ENCODE results near the gene RYR3.
"Not testable (repeated sequence)": the region's sequence is repeated elsewhere in the genome, so short reads cannot be mapped to it uniquely, and the experiment has no call there.

Gene RYR3

GRCh38 chr15:33515121-33515520 is 204.4 kb downstream of the RYR3 start:
- DNase-seq (ENCODE audit: low spot score), result no peak

DNA sequence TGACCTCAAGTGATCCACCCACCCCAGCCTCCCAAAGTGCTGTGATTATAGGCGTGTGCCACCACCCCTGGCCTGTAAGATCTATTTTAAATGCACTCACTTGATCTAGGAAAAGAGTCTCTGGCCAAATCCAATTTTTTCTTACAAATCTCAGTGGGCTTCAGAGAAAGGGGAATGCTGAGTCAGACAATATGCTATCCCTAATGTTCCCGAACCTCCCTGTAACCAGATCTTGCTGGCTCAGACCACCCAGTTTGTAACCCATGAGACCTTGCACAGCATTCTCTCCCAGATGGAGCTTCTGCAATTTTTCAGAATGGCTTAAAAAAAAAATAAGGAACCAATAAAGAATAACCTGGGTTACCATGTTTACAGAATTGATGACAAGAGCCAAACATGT is 205.8 kb downstream of the RYR3 start:
- DNase-seq (ENCODE audit: low spot score), result no peak

DNA sequence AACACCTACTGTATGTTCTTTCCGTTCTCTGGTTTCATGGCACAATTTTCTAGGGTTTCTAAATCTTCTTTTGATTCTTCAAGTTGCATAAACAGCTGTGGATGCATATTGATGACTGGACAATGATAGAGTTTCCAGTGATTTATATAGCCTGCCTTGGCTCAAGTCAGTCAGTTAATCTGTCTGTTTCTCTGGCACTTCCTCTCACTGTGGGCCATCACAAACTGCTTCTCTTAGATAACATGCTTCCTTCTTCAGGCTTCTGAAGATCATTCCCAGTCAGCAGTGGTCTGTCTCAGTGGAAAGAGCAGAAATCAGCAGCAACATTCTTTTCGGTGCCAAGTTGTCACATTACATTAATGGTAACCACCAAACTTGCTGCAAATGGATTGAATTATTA is 207.2 kb downstream of the RYR3 start:
- DNase-seq (ENCODE audit: low spot score), result no peak

DNA sequence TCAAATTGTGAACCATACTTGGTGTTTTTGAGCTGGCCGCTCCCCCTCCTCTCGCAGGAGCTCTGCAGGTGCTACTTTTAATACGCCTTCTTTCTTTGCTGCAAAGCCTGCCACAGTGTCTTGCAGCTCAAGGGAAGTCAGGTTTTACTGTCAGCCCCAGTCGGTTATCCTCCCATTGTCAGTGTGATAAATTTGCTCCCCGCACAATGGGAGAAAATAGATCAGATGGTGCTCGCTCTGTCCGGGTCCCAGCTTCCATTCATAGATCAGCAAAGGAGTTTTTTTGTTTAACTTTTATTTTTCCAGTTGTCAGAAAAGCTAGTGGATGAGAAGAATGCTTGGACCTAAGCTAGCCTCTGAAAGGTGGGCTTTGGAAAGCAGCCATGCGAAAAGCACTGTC is 207.7 kb downstream of the RYR3 start:
- no peak for DNase-seq (ENCODE audit: low spot score)

DNA sequence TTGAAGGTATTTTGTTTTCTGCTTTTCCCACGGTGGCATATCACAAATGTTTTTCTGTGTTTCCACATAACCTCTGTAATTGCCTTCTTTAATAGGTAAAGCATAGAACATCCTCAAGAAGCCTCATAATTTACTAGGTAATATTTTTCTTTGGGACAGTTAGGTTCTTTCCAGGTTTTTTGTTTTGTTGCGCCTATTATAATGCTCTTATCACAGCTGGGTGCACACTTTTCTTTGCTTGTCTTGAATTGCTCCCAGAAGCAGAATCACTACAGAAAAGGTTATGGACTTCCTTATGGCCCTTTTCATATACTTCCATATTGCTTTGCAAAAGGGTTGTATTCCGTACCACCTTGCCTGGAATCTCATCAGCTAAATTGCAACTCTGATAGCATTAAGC is 213.5 kb downstream of the RYR3 start:
- DNase-seq (ENCODE audit: low spot score), result no peak

- DNase-seq (ENCODE audit: low spot score), result no peak
Observed at GRCh38 chr15:33526532-33526931, 215.8 kb downstream of the RYR3 start.

- no peak for DNase-seq (ENCODE audit: low spot score)
Observed at GRCh38 chr15:33533197-33533596, 222.4 kb downstream of the RYR3 start.

GRCh38 chr15:33534642-33535041 is 223.9 kb downstream of the RYR3 start:
- no peak for DNase-seq (ENCODE audit: low spot score)

DNA sequence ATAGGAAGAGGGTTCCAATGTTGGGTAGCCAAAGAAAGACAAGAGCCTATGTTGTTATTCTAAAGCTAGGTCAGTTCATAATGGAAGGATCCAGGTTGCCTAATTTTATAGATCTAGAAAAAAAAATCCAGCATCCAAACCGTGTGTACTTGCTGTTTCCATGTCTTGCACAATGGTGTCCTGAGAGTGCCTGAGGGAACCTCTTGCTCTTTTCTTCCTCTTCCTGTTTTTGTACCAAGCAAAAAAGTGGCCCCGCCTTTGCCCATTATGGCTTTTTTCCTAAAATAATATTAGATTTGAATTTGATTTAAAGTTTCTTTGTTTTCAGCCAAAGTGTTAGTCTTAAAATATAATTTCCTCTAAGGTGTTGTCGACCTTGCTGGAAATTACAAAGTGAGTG is 224.4 kb downstream of the RYR3 start:
- no peak for DNase-seq (ENCODE audit: low spot score)

GRCh38 chr15:33539825-33540573 is 229.2 kb downstream of the RYR3 start:
- no peak for DNase-seq (ENCODE audit: low spot score)

DNA sequence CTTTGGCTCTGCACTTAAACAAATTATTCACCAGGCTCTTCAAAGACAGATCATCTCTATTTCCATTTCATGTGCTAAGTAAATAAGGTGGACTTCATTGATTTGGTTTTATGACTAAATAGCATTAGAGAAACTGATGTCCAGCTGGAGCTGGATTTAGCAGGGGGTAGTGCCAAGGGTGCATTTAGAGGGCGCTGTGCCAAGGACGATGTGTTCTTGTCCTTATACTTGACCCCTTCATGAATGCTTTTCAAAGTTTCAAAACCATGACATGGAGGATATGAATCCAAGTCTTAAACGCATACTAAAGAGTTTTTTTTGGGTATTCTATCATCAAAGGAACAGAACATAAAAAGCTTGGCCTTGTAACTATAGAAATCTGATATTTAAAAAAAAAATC is 233.2 kb downstream of the RYR3 start:
- no peak for DNase-seq (ENCODE audit: low spot score)

DNA sequence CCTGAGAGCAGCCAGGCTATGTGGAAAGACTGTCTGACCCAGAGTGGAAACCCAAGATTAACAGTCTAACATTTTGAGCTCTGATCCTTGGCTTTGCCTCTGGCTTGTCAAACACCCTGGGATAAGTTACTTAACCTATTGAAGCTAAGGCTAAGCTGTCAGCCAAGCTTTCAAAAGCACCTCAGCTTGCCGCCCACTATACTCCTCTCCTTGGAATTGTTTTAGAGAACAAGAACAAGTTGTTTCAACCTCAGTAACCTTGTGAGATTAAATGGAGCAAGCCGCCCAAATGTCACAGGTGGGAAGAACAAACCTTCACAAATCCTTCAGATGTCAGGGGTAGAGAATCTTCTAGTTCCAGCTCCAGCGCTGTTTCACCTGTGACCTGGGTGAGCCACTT is 235.1 kb downstream of the RYR3 start:
- DNase-seq (ENCODE audit: low spot score), result no peak

DNA sequence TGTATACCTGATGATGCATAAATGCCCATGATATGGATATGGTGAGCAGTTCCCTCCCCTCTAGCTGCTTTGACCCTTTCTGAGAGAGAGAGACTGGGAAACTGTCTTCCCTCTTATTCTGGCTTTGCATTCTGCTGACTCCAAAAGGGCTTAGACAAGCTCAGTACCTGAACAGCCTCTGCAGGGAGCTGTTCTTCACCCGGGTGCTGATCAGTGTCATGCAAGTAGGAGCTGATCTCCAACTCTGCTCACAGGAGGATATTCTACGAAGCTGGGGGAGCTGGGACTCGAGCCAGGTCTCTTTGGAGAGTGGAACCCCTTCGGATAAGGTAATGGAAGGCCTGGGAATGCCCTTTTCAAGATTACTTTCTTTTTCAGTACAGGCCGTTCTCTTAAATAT is 237.1 kb downstream of the RYR3 start:
- no peak for DNase-seq (ENCODE audit: low spot score)

- no peak for DNase-seq (ENCODE audit: low spot score)
Observed at GRCh38 chr15:33551860-33552259, 241.1 kb downstream of the RYR3 start.

DNA sequence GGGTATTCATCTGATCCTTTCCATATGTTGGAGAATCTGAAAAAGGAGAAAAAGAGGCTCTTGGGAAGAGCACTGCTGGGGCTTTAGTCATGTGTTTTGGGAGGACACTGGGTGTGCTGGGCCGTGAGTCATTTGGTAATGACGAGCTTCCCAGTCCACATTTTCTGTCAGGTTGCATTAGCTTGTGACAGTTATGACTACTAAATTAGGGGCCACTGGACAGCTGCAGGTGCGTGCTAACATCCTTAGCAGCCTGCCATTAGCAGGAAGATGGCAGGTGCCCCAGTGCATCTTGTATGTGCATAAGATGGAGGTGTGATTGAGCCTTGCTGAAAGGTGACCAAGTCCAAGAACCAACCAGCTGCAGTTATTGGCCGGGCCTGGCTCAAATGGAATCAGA is 242.4 kb downstream of the RYR3 start:
- no peak for DNase-seq (ENCODE audit: low spot score)

- no peak for DNase-seq (ENCODE audit: low spot score)
Observed at GRCh38 chr15:33559207-33559890, 248.6 kb downstream of the RYR3 start.

- DNase-seq (ENCODE audit: low spot score), result no peak
Observed at GRCh38 chr15:33561407-33561806, 250.6 kb downstream of the RYR3 start.

GRCh38 chr15:33561967-33562366 is 251.2 kb downstream of the RYR3 start:
- no peak for DNase-seq (ENCODE audit: low spot score)

GRCh38 chr15:33565094-33565493 is 254.3 kb downstream of the RYR3 start:
- no peak for DNase-seq (ENCODE audit: low spot score)

- no peak for DNase-seq (ENCODE audit: low spot score)
Observed at GRCh38 chr15:33567652-33568051, 256.9 kb downstream of the RYR3 start.

DNA sequence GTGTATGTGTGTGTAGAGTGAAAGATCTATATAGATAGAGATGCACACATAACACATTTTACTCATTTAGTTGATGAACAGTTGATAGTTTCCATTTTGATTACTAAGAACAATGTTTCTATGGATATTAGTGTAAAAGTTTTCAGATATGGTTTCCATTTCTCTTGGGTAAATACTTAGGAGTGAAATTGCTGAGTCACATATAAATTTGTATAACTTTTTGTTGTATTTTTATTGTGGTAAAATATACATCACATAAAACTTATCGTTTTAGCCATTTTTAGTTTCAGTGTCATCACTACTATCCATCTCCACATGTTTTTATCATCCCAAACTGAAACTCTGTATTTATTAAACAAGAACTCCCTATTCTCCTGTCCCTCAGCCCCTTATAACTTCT is 258.3 kb downstream of the RYR3 start:
- no peak for DNase-seq (ENCODE audit: low spot score)

DNA sequence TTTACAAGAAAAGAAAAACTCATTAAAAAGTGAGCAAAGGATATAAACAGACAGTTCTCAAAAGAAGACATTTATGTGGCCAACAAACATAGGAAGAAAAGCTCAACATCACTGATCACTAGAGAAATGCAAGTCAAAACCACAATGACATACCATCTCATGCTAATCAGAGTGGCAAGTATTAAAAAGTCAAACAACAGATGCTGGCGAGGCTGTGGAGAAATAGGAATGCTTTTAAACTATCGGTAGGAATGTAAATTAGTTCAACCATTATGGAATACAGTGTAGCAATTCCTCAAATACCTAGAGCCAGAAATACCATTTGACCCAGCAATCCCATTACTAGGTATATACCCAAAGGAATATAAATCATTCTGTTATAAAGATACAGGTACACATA is 267.1 kb downstream of the RYR3 start:
- DNase-seq (ENCODE audit: low spot score), result not testable (repeated sequence)

GRCh38 chr15:33580526-33580925 is 269.8 kb downstream of the RYR3 start:
- DNase-seq (ENCODE audit: low spot score), result no peak

GRCh38 chr15:33581032-33581431 is 270.3 kb downstream of the RYR3 start:
- no peak for DNase-seq (ENCODE audit: low spot score)
